Testis (tissue), 2 donors: Measurements from ENCODE around the gene PCDHGA11.

ENCODE experiments used
- POLR2A ChIP-seq: fragments of 450-650 bp; IDR thresholded peaks from one replicate; pipeline ENCODE4 v1.6.1; 2017; ENCODE audit warnings: antibody characterized with exemption, mild to moderate bottlenecking, moderate library complexity
- TF ChIP-seq, protein P1 (sequence below), 3 experiments: fragments of 450-650 bp in 2 of 3; fragments of 200-600 bp in 1 of 3; sonication (generic) in 1 of 3; IDR thresholded peaks; one replicate each; pipeline ENCODE4 v1.5.1; 2016 to 2019; ENCODE audit warnings: antibody characterized with exemption in 3 of 3, mild to moderate bottlenecking in 2 of 3, moderate library complexity in 1 of 3

DNA sequence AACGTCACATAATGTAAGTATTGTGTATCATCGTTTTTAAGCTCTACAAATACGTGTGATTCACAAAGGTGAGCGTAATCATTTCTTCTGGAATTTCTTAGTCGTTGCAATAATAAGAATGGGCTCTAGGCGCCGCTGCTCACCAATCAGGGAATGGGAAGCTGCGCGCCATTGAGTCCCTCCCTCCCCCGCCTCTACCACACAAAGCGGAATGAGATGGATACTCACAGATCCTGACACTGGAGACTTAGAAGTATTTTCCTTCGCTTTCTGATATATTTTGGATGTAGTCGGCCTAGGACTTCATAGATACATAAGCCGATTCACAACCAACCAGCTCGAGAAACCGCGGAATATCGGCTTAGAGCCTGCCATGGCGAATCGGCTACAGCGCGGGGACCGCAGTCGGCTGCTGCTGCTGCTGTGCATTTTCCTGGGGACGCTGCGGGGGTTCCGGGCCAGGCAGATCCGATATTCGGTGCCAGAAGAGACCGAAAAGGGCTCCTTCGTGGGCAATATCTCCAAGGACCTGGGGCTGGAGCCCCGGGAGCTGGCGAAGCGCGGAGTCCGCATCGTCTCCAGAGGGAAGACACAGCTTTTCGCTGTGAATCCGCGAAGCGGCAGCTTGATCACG, at the start of gene PCDHGA11:
- TF ChIP-seq, protein P1, sequence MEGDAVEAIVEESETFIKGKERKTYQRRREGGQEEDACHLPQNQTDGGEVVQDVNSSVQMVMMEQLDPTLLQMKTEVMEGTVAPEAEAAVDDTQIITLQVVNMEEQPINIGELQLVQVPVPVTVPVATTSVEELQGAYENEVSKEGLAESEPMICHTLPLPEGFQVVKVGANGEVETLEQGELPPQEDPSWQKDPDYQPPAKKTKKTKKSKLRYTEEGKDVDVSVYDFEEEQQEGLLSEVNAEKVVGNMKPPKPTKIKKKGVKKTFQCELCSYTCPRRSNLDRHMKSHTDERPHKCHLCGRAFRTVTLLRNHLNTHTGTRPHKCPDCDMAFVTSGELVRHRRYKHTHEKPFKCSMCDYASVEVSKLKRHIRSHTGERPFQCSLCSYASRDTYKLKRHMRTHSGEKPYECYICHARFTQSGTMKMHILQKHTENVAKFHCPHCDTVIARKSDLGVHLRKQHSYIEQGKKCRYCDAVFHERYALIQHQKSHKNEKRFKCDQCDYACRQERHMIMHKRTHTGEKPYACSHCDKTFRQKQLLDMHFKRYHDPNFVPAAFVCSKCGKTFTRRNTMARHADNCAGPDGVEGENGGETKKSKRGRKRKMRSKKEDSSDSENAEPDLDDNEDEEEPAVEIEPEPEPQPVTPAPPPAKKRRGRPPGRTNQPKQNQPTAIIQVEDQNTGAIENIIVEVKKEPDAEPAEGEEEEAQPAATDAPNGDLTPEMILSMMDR (IDR thresholded peaks at IDR 0.05), result peak; percentile 17 to 51 (median 23)
- TF ChIP-seq POLR2A, result no peak
